Stimulated activated naive CD8-positive, alpha-beta T cell treated with anti-CD3 and anti-CD28 coated beads, Interleukin-15, amount 100 ng/mL, for 72 hours (primary cell): ENCODE results near the gene GRIA3.

ENCODE experiments used
- ATAC-seq: fragments of 150-1000 bp; cut with Tn5 transposase; 2 replicates; pipeline ENCODE4 v1.10.0; 2021; ENCODE audit warnings: mild to moderate bottlenecking, moderate library complexity
- DNase-seq, 2 donors: peaks; one replicate each; pipeline ENCODE4 v3.0.0; 2021 to 2022
- H3K27ac Mint-ChIP-seq, 2 donors: one replicate each; pipeline ENCODE4 v1.8.0; 2022; ENCODE audit warnings: mild to moderate bottlenecking in 2 of 2, mixed read lengths in 2 of 2, moderate library complexity in 2 of 2
- H3K27me3 Mint-ChIP-seq: one replicate; pipeline ENCODE4 v1.8.0; 2022; ENCODE audit warnings: mixed read lengths
- H3K4me1 Mint-ChIP-seq: one replicate; pipeline ENCODE4 v1.8.0; 2022; ENCODE audit warnings: mild to moderate bottlenecking, mixed read lengths
- H3K4me3 Mint-ChIP-seq, 2 donors: one replicate each; pipeline ENCODE4 v1.8.0; 2022; ENCODE audit warnings: mild to moderate bottlenecking in 2 of 2, mixed read lengths in 2 of 2, moderate library complexity in 1 of 2
- H3K9me3 Mint-ChIP-seq, 2 donors: one replicate each; pipeline ENCODE4 v1.8.0; 2022; ENCODE audit warnings: mixed read lengths in 2 of 2

Gene GRIA3

DNA sequence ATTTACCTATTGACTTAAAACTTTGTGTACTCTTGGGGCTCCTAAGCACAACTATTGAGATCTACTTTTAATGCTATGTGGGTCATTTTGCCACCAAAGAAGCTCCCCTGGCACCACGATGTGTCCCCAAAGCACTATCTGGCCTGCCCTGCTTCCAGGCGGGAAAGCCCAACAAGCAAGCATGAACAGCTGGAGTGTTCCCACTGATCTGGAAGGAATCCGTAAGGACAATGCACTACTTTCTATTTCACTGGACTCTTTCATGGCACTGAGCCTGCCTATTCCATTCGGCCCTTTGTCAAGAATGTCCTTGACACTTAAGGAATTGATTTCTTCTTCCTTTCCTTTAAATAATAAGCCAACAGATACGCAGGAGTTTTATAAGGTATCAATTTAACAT lies 38.8 kb downstream of the GRIA3 start:
- Mint-ChIP-seq H3K4me3 (no peak overlapping the region), H3K4me1 (no peaks in the 10 kb centered on the region), H3K27me3 (no peaks in the 10 kb centered on the region), H3K9me3 (no peaks in the 10 kb centered on the region), H3K27ac (peak overlapping the region in 1 of 2 donors; percentile 67)
- ATAC-seq (no peak), DNase-seq (no peak)

DNA sequence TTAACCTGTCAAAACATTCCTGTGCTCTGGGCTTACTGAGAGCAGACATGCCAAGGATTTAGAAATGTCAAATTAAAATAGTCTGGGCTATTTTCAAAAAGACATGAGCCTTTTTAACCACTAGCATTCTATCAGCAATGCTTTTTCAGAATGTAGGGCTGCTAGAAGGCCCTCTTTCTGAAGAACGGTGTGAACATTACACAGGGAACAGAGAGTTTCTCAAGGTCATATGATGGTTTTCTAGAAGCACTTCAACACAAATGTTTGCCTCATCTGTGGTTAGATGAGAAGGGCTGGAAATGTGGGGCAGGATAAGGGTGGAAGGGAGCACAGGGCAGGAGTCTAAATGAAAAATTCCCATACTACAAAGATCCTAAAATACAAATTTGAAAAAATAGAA lies 39.3 kb downstream of the GRIA3 start:
- Mint-ChIP-seq H3K27me3 (no peaks in the 10 kb centered on the region), H3K27ac (no peak overlapping the region), H3K9me3 (no peaks in the 10 kb centered on the region), H3K4me1 (no peaks in the 10 kb centered on the region), H3K4me3 (no peak overlapping the region)
- no peak for DNase-seq
- no peak for ATAC-seq

DNA sequence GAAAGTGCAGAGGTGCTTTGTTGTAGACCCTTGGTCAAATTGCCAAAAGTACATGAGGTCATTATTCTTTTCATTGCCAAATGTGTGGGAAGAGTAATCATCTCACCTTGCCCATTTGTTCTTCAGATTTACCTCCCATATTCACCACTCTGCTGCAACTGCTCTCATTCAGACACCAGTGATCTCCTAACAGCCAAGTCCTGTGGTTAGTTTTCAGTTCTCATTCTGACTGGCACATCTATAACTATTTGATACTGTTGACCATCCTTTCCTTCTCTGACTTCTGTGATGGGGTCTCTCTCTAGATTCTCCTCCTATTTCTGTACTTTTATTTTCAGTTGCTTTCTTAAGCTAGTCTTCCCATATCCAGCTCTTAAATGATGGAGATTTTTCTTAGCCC lies 39.8 kb downstream of the GRIA3 start:
- Mint-ChIP-seq H3K27ac (no peak overlapping the region), H3K4me3 (no peak overlapping the region), H3K9me3 (no peaks in the 10 kb centered on the region), H3K4me1 (no peaks in the 10 kb centered on the region), H3K27me3 (no peaks in the 10 kb centered on the region)
- DNase-seq (no peak), ATAC-seq (no peak)

DNA sequence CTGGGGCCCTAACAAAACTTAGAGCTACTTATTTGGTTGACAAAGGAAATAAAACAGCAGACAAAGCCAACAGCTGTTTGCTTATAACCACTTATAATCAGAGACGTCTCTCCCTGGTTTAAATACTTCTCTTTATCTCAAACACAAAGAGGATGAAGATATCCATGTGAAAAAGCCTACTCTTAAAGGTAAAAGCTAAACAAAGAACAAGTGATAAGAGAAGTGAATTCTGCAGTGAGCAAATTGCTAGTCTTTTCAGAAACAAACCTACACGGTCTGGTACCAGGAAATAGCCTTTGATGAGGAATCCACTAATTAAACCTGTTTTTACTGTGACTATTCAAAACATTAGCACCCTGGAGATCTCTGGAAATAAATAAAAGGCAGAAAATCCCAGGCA lies 46.7 kb downstream of the GRIA3 start:
- ATAC-seq: no peak
- no peak for DNase-seq
- Mint-ChIP-seq H3K27ac (no peak overlapping the region), H3K4me1 (no peaks in the 10 kb centered on the region), H3K4me3 (no peak overlapping the region), H3K27me3 (no peaks in the 10 kb centered on the region), H3K9me3 (no peaks in the 10 kb centered on the region)

DNA sequence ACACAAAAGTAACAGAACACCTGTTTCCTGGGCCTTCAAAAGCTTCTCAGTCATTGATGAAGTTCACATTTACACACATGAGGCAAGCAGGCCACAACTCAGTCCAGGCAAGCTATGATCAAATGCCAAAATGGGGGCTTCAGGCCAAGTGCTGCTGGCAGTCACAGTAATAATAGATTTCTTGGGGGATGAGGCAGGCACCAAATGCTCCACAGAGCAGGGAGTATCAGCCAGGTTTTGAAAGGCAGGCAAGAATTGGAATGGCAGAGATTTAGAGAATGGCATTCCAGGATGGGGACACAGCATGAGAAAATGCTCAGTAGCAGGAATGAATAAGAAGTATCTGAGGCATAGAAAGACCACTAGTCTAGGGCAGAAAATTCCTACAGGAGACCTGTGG lies 52.8 kb downstream of the GRIA3 start:
- no peaks in the 10 kb centered on the region for H3K4me1 Mint-ChIP-seq
- no peaks in the 10 kb centered on the region for H3K27me3 Mint-ChIP-seq
- no peak overlapping the region for H3K4me3 Mint-ChIP-seq
- H3K9me3 Mint-ChIP-seq: no peaks in the 10 kb centered on the region
- ATAC-seq (no peak), DNase-seq (no peak)
- no peak overlapping the region for H3K27ac Mint-ChIP-seq

DNA sequence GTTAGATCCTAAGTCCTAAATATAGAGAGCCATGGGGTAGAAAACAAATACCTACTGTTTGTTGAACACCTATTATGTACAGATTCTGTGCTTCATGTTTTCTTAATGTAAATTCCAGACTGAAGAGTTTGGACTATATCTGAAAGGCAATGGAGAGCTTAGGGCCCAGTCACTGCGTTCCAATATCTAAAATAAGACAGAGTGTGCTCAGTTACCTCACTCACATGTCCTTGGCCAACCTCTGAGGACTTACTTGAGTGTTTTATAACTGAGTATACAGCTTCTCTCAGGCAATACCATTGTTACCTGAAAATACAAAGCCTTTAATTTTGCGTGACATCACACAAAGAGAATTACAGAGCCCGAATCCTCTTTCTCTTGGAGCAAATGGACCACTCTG lies 53.2 kb downstream of the GRIA3 start:
- Mint-ChIP-seq H3K9me3 (no peaks in the 10 kb centered on the region), H3K4me3 (no peak overlapping the region), H3K4me1 (no peaks in the 10 kb centered on the region), H3K27me3 (no peaks in the 10 kb centered on the region), H3K27ac (no peak overlapping the region)
- DNase-seq (no peak), ATAC-seq (no peak)

DNA sequence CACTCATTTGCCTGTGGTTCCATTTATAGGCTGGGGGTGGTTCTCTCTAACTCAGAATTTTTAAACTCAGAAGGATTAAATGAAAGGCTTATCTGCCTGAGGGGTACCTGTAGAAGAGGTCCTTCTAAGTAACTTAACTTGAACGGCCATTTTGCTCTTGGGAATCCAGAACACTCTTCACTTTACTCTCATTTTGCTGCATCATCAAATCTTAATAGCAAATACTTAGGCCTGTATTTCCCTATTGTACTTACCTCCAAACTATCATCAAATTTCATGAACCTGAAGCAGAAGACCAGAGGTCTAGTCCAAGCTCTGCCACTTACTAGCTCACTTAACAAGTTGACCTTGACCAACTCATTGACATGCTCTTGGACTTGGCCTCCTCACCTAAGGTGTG lies 70.4 kb downstream of the GRIA3 start:
- H3K27ac Mint-ChIP-seq: no peak overlapping the region
- H3K4me3 Mint-ChIP-seq: no peak overlapping the region
- no peaks in the 10 kb centered on the region for H3K4me1 Mint-ChIP-seq
- DNase-seq (no peak), ATAC-seq (no peak)
- no peaks in the 10 kb centered on the region for H3K9me3 Mint-ChIP-seq
- no peaks in the 10 kb centered on the region for H3K27me3 Mint-ChIP-seq

DNA sequence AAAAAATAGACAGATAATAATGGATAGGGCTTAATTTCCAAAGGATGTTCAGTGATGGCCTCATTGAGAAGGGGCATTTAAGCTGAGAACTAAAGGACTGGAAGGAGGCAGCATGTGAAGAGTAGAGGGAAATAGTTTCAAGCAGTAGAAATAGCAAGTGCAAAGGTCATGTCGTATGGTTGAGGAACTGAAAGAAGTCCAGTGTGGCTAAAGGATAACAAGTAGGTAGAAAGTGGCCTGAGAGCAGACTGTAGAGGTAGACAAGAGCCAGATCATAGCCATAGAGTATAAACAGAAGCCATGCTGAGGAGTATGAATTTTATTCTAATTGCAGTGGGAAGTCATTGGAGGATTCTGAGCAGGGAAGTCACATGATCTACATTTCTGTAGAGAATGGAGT lies 72.3 kb downstream of the GRIA3 start:
- H3K4me1 Mint-ChIP-seq: no peaks in the 10 kb centered on the region
- no peaks in the 10 kb centered on the region for H3K9me3 Mint-ChIP-seq
- H3K4me3 Mint-ChIP-seq: no peak overlapping the region
- no peak for DNase-seq
- no peaks in the 10 kb centered on the region for H3K27me3 Mint-ChIP-seq
- H3K27ac Mint-ChIP-seq: no peak overlapping the region
- ATAC-seq: no peak

DNA sequence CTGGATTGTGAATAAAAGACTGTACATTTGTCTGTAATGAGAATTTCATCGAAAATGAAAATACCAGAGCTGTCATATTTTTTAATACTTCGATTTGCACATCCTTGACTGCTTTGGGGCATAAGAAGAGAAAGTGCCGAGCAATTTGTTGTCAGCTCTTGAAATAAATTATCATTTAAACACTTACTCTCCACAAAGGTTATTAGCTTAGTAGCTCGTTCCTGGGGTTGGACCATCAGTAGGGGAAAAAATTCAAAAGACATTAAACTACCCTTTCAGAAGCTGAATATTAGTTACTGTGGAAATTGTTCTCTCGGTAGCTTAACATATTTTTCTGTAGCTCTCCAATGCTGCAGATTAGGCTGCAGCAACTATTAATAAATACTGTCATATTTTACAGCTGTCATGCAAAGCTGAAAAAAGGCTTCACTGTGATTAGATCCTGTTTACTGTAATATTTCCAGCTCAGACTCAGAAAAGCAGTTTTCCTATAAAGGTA lies 76.9 kb downstream of the GRIA3 start:
- Mint-ChIP-seq H3K4me3 (no peak overlapping the region), H3K4me1 (no peaks in the 10 kb centered on the region), H3K27ac (no peak overlapping the region), H3K9me3 (no peaks in the 10 kb centered on the region), H3K27me3 (no peaks in the 10 kb centered on the region)
- DNase-seq: no peak
- no peak for ATAC-seq

DNA sequence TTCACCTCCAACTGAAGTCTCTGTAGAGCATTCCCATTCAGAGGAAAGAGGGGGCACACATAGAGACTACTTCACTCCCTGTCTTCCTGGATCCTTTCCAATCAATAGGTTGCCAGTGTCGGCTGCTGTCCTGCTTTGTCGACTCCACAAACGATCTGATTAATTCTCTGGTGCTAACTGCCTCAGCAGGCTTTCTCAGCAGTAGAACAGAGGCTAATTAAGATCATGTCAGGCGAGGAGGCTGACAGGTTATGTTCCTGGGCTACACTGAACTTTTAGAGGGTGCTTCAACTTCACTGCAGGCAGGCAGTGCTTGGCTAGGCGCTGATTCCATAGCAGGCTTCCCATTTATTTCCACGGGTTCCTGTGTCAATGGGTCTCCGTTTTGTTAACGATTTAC lies 79.2 kb downstream of the GRIA3 start:
- DNase-seq: no peak
- Mint-ChIP-seq H3K4me3 (no peak overlapping the region), H3K27me3 (no peaks in the 10 kb centered on the region), H3K4me1 (no peaks in the 10 kb centered on the region), H3K27ac (no peak overlapping the region), H3K9me3 (peaks cover 0 to 5% of the 10 kb centered on the region in 2 donors)
- no peak for ATAC-seq

DNA sequence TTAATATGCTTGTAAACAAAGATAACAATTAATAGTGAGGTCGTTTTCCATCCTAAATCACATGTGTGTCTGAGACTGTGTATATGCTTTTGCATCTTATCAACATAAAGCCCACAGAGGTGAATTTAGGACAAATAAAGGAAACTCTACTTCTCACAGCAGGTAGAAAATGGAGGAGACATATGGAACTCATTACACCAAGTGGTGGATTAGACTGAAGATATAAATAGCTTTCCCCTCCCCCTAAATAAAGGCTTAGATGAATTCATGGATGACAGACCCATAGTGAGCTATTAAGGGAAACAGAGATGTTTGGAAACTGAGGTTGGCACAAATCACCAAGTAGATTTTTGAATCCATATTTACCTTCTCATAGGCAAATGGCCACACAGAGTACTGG lies 79.7 kb downstream of the GRIA3 start:
- no peak for ATAC-seq
- peaks cover 0 to 5% of the 10 kb centered on the region in 2 donors for H3K9me3 Mint-ChIP-seq

DNA sequence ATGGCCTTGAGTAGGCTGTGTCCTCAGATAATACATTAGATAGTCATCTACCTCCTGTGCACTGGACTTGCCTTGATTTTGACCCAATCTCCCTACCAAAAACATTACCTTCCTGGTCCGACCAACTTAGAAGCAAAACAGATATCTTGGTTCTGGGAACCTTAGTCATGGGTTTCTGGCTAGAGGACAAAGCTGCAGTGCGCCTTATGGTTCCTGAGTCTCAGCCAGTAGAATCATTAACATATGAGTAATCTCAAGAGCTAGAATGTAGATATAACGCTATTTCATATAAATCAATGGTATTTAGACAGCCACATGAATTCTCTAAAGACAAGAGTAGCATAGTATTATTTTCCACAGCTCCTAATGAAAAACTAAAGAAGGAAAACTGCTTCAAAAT lies 83.1 kb downstream of the GRIA3 start:
- Mint-ChIP-seq H3K4me3 (no peak overlapping the region), H3K4me1 (no peaks in the 10 kb centered on the region), H3K27ac (no peak overlapping the region), H3K9me3 (peaks cover 0 to 5% of the 10 kb centered on the region in 2 donors), H3K27me3 (no peaks in the 10 kb centered on the region)
- no peak for ATAC-seq
- DNase-seq: no peak

More for the DNA sequence above, 79.7 kb downstream of the GRIA3 start:
- Mint-ChIP-seq H3K4me1 (no peaks in the 10 kb centered on the region), H3K4me3 (no peak overlapping the region), H3K27ac (peak overlapping the region in 1 of 2 donors; percentile 46), H3K27me3 (no peaks in the 10 kb centered on the region)
- no peak for DNase-seq

DNA sequence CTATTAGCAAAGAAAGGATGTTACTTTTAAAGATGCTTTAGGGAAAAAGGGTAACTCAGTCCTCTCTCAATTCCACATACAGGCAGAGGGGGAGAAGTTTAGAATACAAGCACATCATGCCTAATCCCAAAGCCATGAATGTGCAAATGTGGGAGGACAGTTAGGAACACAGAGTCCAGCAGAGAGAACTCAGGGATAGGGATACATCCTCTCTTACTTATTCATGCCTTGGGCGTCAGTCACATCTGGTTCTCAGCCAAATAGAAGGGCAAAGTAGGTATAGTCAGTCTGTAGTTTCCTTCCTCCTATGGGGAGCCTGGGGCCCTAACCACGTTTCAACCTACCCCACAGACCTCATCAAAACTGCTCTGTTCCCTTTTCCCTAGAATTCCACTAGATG lies 87.8 kb downstream of the GRIA3 start:
- ATAC-seq (no peak), DNase-seq (no peak)
- no peaks in the 10 kb centered on the region for H3K4me1 Mint-ChIP-seq
- no peak overlapping the region for H3K4me3 Mint-ChIP-seq
- no peak overlapping the region for H3K27ac Mint-ChIP-seq
- no peaks in the 10 kb centered on the region for H3K27me3 Mint-ChIP-seq
- no peaks in the 10 kb centered on the region for H3K9me3 Mint-ChIP-seq

DNA sequence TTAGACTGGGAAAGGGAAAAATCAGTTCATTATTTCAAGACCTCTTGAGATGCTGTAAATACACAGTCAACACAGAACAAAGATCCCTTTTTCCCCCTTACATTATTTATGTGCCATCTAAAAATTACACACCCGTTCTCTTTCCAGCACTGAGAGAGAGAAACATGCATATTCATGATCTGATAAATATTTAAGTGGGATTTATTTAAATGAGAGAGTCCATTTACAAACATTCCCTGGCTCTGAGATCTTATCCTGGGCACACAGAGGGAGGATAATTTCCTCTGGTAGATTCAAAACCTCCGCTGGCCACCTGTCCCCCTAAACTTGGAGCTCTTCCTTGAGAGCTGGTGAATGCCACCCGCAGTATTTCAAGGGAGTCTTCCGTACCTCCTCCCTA lies 88.6 kb downstream of the GRIA3 start:
- H3K4me1 Mint-ChIP-seq: no peaks in the 10 kb centered on the region
- H3K4me3 Mint-ChIP-seq: no peak overlapping the region
- H3K9me3 Mint-ChIP-seq: no peaks in the 10 kb centered on the region
- no peak for ATAC-seq
- DNase-seq: no peak
- H3K27ac Mint-ChIP-seq: no peak overlapping the region
- H3K27me3 Mint-ChIP-seq: no peaks in the 10 kb centered on the region

DNA sequence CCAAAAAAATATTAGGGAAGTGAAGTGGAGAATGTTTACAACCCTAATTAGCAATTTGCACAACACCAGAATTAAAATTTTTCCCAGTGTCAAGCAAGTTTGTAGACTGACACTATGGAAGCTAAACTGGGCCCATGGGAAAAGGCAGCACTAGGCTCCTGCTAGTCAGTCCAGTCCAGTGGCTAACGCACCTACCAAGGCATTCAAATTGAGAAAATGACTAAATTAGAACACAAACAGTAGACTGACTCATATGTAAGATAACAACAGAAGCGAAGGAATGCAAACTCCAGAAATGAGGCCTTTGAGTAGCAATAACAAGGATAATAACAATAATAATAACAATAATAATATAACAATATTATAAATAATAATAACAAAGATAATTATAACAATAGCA lies 90.7 kb downstream of the GRIA3 start:
- Mint-ChIP-seq H3K27ac (no peak overlapping the region), H3K4me1 (no peaks in the 10 kb centered on the region), H3K9me3 (no peaks in the 10 kb centered on the region), H3K27me3 (no peaks in the 10 kb centered on the region), H3K4me3 (no peak overlapping the region)
- DNase-seq (no peak), ATAC-seq (no peak)

DNA sequence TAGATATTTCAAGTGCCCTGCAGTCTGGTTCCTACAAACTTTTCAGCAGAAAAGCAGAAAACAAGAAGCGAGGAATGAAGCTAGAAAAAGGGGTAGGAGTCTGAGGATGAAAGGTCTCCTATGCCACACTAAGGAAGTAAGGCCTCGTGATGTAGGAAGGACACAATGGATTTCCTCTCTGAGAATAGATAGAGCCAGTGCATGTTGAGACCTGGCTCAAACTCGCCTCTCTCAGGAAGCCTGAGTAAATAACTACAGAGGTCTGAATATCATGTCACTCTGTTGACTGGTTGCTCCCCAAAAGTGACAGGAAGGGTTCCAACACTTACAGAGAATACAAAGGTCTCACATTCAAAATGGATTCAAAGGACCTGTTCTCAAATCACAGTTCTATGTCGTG lies 93.3 kb downstream of the GRIA3 start:
- no peak overlapping the region for H3K4me3 Mint-ChIP-seq
- no peak for DNase-seq
- no peak overlapping the region for H3K27ac Mint-ChIP-seq
- H3K27me3 Mint-ChIP-seq: no peaks in the 10 kb centered on the region
- no peaks in the 10 kb centered on the region for H3K9me3 Mint-ChIP-seq
- no peaks in the 10 kb centered on the region for H3K4me1 Mint-ChIP-seq
- ATAC-seq: no peak

DNA sequence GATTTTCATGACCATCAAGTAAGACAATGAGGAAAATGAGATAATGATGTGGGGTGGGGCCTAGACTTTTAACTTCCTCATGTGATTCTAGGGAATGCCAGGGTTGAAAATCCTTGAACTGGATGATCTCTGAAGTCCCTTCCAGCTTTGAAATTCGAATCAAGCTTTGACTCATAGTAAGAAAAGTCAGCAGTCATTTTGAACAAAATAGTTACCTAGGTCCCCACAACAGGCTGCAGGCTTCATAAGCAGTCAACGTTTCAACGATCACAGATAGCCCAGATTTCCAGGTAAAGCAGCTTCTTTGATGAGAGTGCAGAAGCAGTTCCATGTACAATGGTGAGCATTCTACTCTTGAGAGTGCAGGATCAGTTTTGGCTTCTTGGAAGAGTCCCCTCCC lies 93.7 kb downstream of the GRIA3 start:
- H3K4me3 Mint-ChIP-seq: no peak overlapping the region
- ATAC-seq (no peak), DNase-seq (no peak)
- no peaks in the 10 kb centered on the region for H3K27me3 Mint-ChIP-seq
- no peaks in the 10 kb centered on the region for H3K9me3 Mint-ChIP-seq
- no peak overlapping the region for H3K27ac Mint-ChIP-seq
- H3K4me1 Mint-ChIP-seq: no peaks in the 10 kb centered on the region

DNA sequence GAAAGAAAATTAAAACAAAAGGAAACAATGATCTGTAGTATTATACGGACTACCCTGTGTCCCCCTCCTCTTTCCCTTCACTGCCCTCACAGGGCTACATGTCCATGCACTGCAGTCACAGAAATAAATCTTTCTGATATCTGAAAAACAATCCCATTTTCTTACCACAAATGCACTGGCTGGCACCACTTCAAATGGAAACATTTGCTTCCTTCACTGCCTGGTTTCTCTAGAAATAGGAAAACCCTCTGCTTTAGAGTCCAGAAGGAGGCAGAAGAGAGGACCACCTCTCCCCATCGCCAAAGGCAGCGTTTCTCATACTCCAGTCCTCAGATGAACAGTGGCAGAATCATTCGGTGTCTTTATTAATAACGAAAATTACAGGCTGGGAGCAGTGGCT lies 98.2 kb downstream of the GRIA3 start:
- DNase-seq (no peak), ATAC-seq (no peak)
- no peak overlapping the region for H3K4me3 Mint-ChIP-seq
- no peaks in the 10 kb centered on the region for H3K27me3 Mint-ChIP-seq
- H3K4me1 Mint-ChIP-seq: no peaks in the 10 kb centered on the region
- no peaks in the 10 kb centered on the region for H3K9me3 Mint-ChIP-seq
- no peak overlapping the region for H3K27ac Mint-ChIP-seq
